ENCODE data around the gene TIMM23.
"Not testable (repeated sequence)": the region's sequence is repeated elsewhere in the genome, so short reads cannot be mapped to it uniquely, and the experiment has no call there.

GRCh38 chr10:45956634-45957033, 15.7 kb upstream of the TIMM23 start:
- TF ChIP-seq, protein P1, sequence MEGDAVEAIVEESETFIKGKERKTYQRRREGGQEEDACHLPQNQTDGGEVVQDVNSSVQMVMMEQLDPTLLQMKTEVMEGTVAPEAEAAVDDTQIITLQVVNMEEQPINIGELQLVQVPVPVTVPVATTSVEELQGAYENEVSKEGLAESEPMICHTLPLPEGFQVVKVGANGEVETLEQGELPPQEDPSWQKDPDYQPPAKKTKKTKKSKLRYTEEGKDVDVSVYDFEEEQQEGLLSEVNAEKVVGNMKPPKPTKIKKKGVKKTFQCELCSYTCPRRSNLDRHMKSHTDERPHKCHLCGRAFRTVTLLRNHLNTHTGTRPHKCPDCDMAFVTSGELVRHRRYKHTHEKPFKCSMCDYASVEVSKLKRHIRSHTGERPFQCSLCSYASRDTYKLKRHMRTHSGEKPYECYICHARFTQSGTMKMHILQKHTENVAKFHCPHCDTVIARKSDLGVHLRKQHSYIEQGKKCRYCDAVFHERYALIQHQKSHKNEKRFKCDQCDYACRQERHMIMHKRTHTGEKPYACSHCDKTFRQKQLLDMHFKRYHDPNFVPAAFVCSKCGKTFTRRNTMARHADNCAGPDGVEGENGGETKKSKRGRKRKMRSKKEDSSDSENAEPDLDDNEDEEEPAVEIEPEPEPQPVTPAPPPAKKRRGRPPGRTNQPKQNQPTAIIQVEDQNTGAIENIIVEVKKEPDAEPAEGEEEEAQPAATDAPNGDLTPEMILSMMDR (IDR thresholded peaks at IDR 0.05 in 4 of 5, conservative IDR thresholded peaks at IDR 0.05 in 1 of 5): not testable (repeated sequence)
- TF ChIP-seq POLR2A (IDR thresholded peaks at IDR 0.05): not testable (repeated sequence)
